Trophoblast cell (in vitro differentiated cells and primary cell): Measurements from ENCODE around the gene POLN.

Experiments
- DNase-seq, 2 donors: peaks; one replicate each; pipeline ENCODE4 v3.0.0-alpha.2; 2016
- H2AFZ ChIP-seq: 2 replicates; pipeline ENCODE4 v1.6.1; 2013; ENCODE audit warnings: low read length, moderate library complexity, mild to moderate bottlenecking; ENCODE audit not compliant: insufficient read depth, poor library complexity
- H2AK5ac ChIP-seq: 2 replicates; pipeline ENCODE4 v1.6.1; 2013; ENCODE audit warnings: mild to moderate bottlenecking, low read length
- H2BK120ac ChIP-seq: 2 replicates; pipeline ENCODE4 v1.6.1; 2013; ENCODE audit warnings: low read length, mild to moderate bottlenecking, moderate library complexity; ENCODE audit not compliant: insufficient read depth, poor library complexity
- H2BK12ac ChIP-seq: 2 replicates; pipeline ENCODE4 v1.6.1; 2013; ENCODE audit warnings: mild to moderate bottlenecking, low read length, moderate library complexity
- H2BK5ac ChIP-seq: 2 replicates; pipeline ENCODE4 v1.6.1; 2013; ENCODE audit warnings: low read length, low read depth, moderate library complexity, mild to moderate bottlenecking; ENCODE audit not compliant: poor library complexity
- H3K14ac ChIP-seq: 2 replicates; pipeline ENCODE4 v1.6.1; 2013; ENCODE audit warnings: mild to moderate bottlenecking, low read length
- H3K18ac ChIP-seq: 2 replicates; pipeline ENCODE4 v1.6.1; 2013; ENCODE audit warnings: mild to moderate bottlenecking, low read length
- H3K23ac ChIP-seq: 2 replicates; pipeline ENCODE4 v1.6.1; 2013; ENCODE audit warnings: low read length
- H3K27ac ChIP-seq: 2 replicates; pipeline ENCODE4 v1.5.1; 2013; ENCODE audit warnings: low read depth, mild to moderate bottlenecking, inconsistent platforms, low read length, moderate library complexity
- H3K27me3 ChIP-seq: 2 replicates; pipeline ENCODE4 v1.6.1; 2013; ENCODE audit warnings: inconsistent platforms, mild to moderate bottlenecking, low read length, moderate library complexity; ENCODE audit not compliant: insufficient read depth
- H3K36me3 ChIP-seq, 2 experiments: 1 replicate in 1 of 2; 2 replicates in 1 of 2; pipeline ENCODE4 v1.6.1; 2013; ENCODE audit warnings: low read length in 2 of 2, mild to moderate bottlenecking in 2 of 2, moderate library complexity in 1 of 2; ENCODE audit not compliant: insufficient read depth in 2 of 2, control insufficient read depth in 1 of 2
- H3K4ac ChIP-seq: 2 replicates; pipeline ENCODE4 v1.6.1; 2013; ENCODE audit warnings: low read depth, mild to moderate bottlenecking, low read length, moderate library complexity
- H3K4me1 ChIP-seq, 2 experiments: 1 replicate in 1 of 2; 2 replicates in 1 of 2; pipeline ENCODE4 v1.6.1; 2013; ENCODE audit warnings: low read length in 2 of 2, mild to moderate bottlenecking in 2 of 2, moderate library complexity in 1 of 2; ENCODE audit not compliant: insufficient read depth in 2 of 2, control insufficient read depth in 1 of 2
- H3K4me2 ChIP-seq: 2 replicates; pipeline ENCODE4 v1.6.1; 2013; ENCODE audit warnings: inconsistent platforms, mild to moderate bottlenecking, low read length, moderate library complexity
- H3K4me3 ChIP-seq: 2 replicates; pipeline ENCODE4 v1.5.1; 2013; ENCODE audit warnings: mild to moderate bottlenecking, low read depth, low read length, inconsistent platforms
- H3K79me1 ChIP-seq: one replicate; pipeline ENCODE4 v1.6.1; 2013; ENCODE audit warnings: low read length
- H3K79me2 ChIP-seq: 2 replicates; pipeline ENCODE4 v1.6.1; 2013; ENCODE audit warnings: low read length, mild to moderate bottlenecking; ENCODE audit not compliant: control insufficient read depth, insufficient read depth, poor library complexity
- H3K9ac ChIP-seq: 2 replicates; pipeline ENCODE4 v1.6.1; 2013; ENCODE audit warnings: mild to moderate bottlenecking, low read length
- H3K9me3 ChIP-seq: 2 replicates; pipeline ENCODE4 v1.6.1; 2013; ENCODE audit warnings: low read depth, mild to moderate bottlenecking, control low read depth, inconsistent platforms, low read length; ENCODE audit not compliant: insufficient read depth
- H4K12ac ChIP-seq: 2 replicates; pipeline ENCODE4 v1.6.1; 2013; ENCODE audit warnings: low read depth, mild to moderate bottlenecking, low read length, moderate library complexity
- H4K8ac ChIP-seq: 2 replicates; pipeline ENCODE4 v1.6.1; 2013; ENCODE audit warnings: low read depth, mild to moderate bottlenecking, low read length, moderate library complexity
- H4K91ac ChIP-seq: one replicate; pipeline ENCODE4 v1.6.1; 2013; ENCODE audit warnings: low read depth, mild to moderate bottlenecking, low read length, moderate library complexity
- WGBS: extraction: QIAGEN DNeasy Blood & Tissue Kit; methylation state at CpG from one replicate; pipeline ENCODE4 v1.1.7; 2013; ENCODE audit warnings: missing lambda C conversion rate; ENCODE audit not compliant: insufficient read length, insufficient coverage; ENCODE audit errors: extremely low coverage; 5-methylcytosine and 5-hydroxymethylcytosine counted together

POLN gene

DNA sequence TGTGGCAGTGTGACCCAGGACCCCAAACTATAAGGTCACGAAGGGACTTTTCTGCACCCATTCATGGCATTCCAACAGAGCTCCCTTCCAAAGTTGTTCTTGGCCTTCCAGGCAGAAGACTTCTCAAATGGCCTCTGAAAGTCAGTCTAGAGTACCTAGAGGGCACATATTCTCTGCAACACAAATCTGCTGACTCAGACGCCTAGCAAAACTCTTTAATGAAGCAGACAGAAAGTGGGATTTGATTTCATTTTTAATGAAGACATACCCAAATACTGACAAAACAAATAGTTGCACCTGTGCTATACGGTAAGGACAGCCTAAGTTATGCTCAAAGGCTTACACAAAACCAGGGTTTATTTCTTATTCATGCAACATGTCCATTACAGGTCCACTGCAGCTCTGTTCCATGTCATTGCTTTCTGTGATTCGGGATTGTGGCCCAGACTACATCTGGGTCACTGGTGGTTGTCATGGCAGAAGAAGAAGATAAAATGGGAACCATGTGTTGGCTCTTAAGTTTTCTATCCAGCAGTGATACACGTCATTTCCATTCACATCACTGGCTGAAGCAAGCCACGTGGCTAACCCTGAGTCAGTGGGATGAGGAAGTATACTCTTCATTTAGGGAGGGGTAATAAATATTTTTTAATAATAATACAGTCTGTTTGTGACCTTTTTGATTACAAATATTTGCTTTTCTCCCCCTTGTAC, 125.1 kb downstream of the POLN start:
- Histone ChIP-seq H3K27me3 (no peaks in the 10 kb centered on the region), H2BK12ac (no peak overlapping the region), H3K4me3 (no peak overlapping the region), H3K4me1 (no peaks in the 10 kb centered on the region), H3K79me1 (no peaks in the 10 kb centered on the region), H4K91ac (no peak overlapping the region), H3K18ac (no peak overlapping the region), H3K27ac (no peak overlapping the region), H2BK5ac (no peak overlapping the region), H3K9ac (no peak overlapping the region), H3K14ac (no peak overlapping the region), H4K12ac (no peak overlapping the region), H3K4ac (no peak overlapping the region), H4K8ac (no peak overlapping the region), H3K79me2 (no peaks in the 10 kb centered on the region), H3K9me3 (no peaks in the 10 kb centered on the region), H3K4me2 (no peak overlapping the region), H2AFZ (no peak overlapping the region), H2AK5ac (no peak overlapping the region), H3K23ac (no peak overlapping the region), H2BK120ac (no peak overlapping the region), H3K36me3 (no peaks in the 10 kb centered on the region)
- DNase-seq: no peak
- no CpG with 5 or more reads among the region's 6 CpGs for WGBS

- Histone ChIP-seq H3K23ac (no peak overlapping the region), H3K79me2 (no peaks in the 10 kb centered on the region), H2AFZ (no peak overlapping the region), H3K4me2 (no peak overlapping the region), H3K36me3 (no peaks in the 10 kb centered on the region), H2BK120ac (no peak overlapping the region), H4K8ac (no peak overlapping the region), H3K4me1 (no peaks in the 10 kb centered on the region), H3K14ac (no peak overlapping the region), H3K9me3 (peaks cover 12% of the 10 kb centered on the region), H2AK5ac (no peak overlapping the region), H4K12ac (no peak overlapping the region), H4K91ac (no peak overlapping the region), H3K27ac (no peak overlapping the region), H2BK5ac (no peak overlapping the region), H3K4me3 (no peak overlapping the region), H3K27me3 (no peaks in the 10 kb centered on the region), H2BK12ac (no peak overlapping the region), H3K18ac (no peak overlapping the region), H3K9ac (no peak overlapping the region), H3K4ac (no peak overlapping the region), H3K79me1 (no peaks in the 10 kb centered on the region)
- no peak for DNase-seq
- WGBS: no CpG with 5 or more reads among the region's 1 CpG
Measured at GRCh38 chr4:2105559-2105958, 136.4 kb downstream of the POLN start.

DNA sequence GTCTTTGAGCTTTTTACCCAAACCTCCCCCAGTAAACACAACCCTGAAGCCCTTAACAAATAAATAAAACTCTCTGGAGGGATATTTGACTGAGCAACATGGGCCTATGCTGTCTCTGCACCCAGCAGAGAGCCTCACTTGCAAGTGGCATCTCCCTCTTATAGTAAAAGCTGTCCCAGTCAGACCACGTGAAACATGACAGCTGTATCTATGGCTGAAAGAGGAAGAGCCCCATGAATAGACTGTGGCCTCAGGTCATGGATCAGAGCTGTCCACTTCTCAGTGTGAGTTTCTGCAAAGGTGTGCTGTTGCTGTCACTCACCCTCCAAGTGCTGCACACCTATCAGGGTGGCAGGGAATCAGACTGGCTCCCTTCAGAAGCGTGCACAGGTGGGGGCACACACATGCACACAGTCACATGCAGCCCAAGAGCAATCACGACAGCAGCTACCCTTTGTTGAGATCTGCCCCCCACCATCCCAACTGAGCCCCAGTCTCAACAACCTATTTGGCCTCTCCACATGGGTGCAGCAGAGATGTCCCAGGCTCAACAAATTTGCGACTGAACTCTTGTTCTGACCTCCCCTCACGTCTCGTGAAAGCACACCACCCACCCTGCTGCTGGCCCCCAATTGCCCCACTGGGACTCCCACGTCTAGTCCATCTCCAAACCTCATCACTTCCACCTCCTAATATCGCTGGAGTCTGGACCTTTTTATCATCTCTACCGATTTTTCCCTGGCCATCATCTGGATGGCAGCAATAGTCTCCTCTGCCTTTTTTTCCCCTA, 137.2 kb downstream of the POLN start:
- Histone ChIP-seq H4K91ac (no peak overlapping the region), H3K9ac (no peak overlapping the region), H3K4me1 (no peaks in the 10 kb centered on the region), H3K23ac (peak overlapping the region; percentile 30), H3K18ac (no peak overlapping the region), H2AK5ac (no peak overlapping the region), H2BK5ac (no peak overlapping the region), H2BK12ac (no peak overlapping the region), H4K8ac (no peak overlapping the region), H3K27me3 (no peaks in the 10 kb centered on the region), H3K4me3 (no peak overlapping the region), H2BK120ac (no peak overlapping the region), H3K9me3 (peaks cover 12% of the 10 kb centered on the region), H3K4me2 (no peak overlapping the region), H2AFZ (no peak overlapping the region), H3K79me2 (no peaks in the 10 kb centered on the region), H3K27ac (no peak overlapping the region), H4K12ac (no peak overlapping the region), H3K14ac (no peak overlapping the region), H3K36me3 (no peaks in the 10 kb centered on the region), H3K79me1 (no peaks in the 10 kb centered on the region), H3K4ac (no peak overlapping the region)
- WGBS: no CpG with 5 or more reads among the region's 9 CpGs
- DNase-seq: no peak

DNA sequence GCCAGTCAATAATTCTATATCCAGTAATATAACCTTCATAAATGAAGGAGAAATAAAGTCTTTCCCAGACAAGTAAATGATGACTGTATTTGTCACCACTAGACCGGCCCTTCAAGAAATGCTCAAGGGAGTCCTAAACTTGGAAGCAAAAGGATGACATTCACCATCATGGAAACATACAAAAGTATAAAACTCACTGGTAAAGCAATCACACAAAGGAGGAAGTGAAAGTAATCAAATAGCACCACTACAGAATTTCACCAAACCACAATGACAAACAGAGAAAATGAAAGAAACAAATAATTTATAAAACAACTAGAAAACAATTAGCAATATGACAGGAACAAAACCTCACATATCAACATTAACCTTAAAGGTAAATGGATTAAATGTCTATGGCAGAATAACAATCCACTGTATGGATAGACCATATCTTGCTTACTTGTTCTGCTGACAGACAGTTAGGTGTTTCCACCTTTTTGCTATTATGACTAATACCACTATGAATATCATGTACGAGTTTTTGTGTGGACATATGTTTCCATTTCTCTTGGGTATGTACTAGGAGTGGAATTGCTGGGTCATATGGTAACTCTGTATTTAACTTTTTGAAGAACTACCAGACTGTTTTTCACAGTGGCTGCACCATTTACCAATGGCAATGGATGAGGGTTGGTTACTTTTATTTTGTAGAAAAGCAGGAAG, 137.9 kb downstream of the POLN start:
- H4K91ac ChIP-seq: no peak overlapping the region
- no peak overlapping the region for H2AK5ac ChIP-seq
- no peak overlapping the region for H3K27ac ChIP-seq
- H3K18ac ChIP-seq: no peak overlapping the region
- no peak overlapping the region for H2BK120ac ChIP-seq
- H3K9ac ChIP-seq: no peak overlapping the region
- H2BK5ac ChIP-seq: no peak overlapping the region
- no peak for DNase-seq
- no peak overlapping the region for H2BK12ac ChIP-seq
- H3K4me2 ChIP-seq: no peak overlapping the region
- no peaks in the 10 kb centered on the region for H3K27me3 ChIP-seq
- no peak overlapping the region for H2AFZ ChIP-seq
- H4K8ac ChIP-seq: no peak overlapping the region
- no peak overlapping the region for H3K23ac ChIP-seq
- no peaks in the 10 kb centered on the region for H3K79me1 ChIP-seq
- H3K79me2 ChIP-seq: no peaks in the 10 kb centered on the region
- no CpG with 5 or more reads among the region's 2 CpGs for WGBS
- H3K4ac ChIP-seq: no peak overlapping the region
- H3K14ac ChIP-seq: no peak overlapping the region
- no peak overlapping the region for H3K4me3 ChIP-seq
- no peaks in the 10 kb centered on the region for H3K4me1 ChIP-seq
- H3K9me3 ChIP-seq: peaks cover 12% of the 10 kb centered on the region
- no peaks in the 10 kb centered on the region for H3K36me3 ChIP-seq
- no peak overlapping the region for H4K12ac ChIP-seq
